ENCODE results near the gene USP34. TPM values are rescaled to one million over a fixed set of nuclear protein-coding genes. Genes with fewer than 3 reads are reported as not detected.
A peak's percentile ranks its signal among the peaks of the same experiment; 100 is the strongest.

The USP34 gene
- total and polyA plus RNA-seq, 2 of the 4 experiments (the other 2 are of a cell fraction), result 34.7 to 128 TPM

DNA sequence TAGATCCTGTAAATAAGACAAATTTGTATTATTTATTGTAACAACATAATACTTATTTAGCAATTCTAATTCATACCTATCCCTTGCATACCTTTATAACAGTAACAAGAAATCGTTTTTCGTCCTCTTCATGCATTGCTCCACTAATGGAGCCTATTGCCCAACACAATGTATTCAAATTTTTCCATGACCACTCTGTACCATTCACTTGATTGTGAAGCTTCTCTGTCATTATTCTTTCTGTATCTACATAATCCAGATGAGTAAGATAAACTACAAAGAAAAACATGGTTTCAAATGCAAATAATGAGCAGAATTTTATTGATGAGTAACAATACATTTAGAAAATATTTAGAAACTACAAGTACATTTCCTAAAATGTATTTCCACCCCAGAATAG, 21.6 kb upstream of the USP34 start:
- dilution Hi-C loops (cut with HindIII; ENCODE audit: low sequenced_read_pairs, unreplicated experiment), result no loop called here
- BruUV-seq (replicated peaks), result no TSS peak
- intact Hi-C loops (cut with micrococcal nuclease), result no loop called here

More for the DNA sequence above, 21.6 kb upstream of the USP34 start:
- Histone ChIP-seq H3K9me1 (ENCODE audit: insufficient read depth, low read length) (no peaks in the 10 kb centered on the region; the same call in 1 of the 2 replicates), H4K8ac (ENCODE audit: low read depth in 2 of 2, low read length in 2 of 2) (no peak overlapping the region), H3K27me3 (ENCODE audit: control insufficient read depth, insufficient read depth, low read length) (no peaks in the 10 kb centered on the region), H2AK9ac (replicated peaks; ENCODE audit: low read depth, low read length, poor library complexity) (no peak overlapping the region), H3K4me3 (ENCODE audit: insufficient read depth, low read depth, low read length) (no peak overlapping the region), H2BK15ac (ENCODE audit: low read depth, low read length) (no peak overlapping the region), H2BK20ac (ENCODE audit: low read depth, low read length) (no peak overlapping the region), H3K14ac (replicated peaks; ENCODE audit: low read depth, low read length) (no peak overlapping the region), H3K36me3 (ENCODE audit: control insufficient read depth, insufficient read depth, low read length) (peaks cover 46% of the 10 kb centered on the region), H2BK120ac (ENCODE audit: low read depth, low read length) (no peak overlapping the region), H2BK5ac (ENCODE audit: low read depth, low read length, poor library complexity, severe bottlenecking) (no peak overlapping the region), H4K91ac (ENCODE audit: insufficient read depth, low read depth, low read length) (no peak overlapping the region), H2AFZ (replicated peaks; ENCODE audit: low read length, poor library complexity) (no peak overlapping the region), H4K5ac (ENCODE audit: low read depth, low read length) (no peak overlapping the region), H4K20me1 (ENCODE audit: insufficient read depth, low read length) (peaks cover 22% of the 10 kb centered on the region), H3K79me1 (ENCODE audit: low read depth in 1 of 2, low read length in 2 of 2) (peaks cover 16 to 62% of the 10 kb centered on the region in 2 experiments), H3K27ac (ENCODE audit: insufficient read depth, low read length) (no peak overlapping the region), H3K4ac (ENCODE audit: low read depth, low read length) (no peak overlapping the region), H2AK5ac (ENCODE audit: low read depth, low read length) (no peak overlapping the region), H3K23ac (ENCODE audit: low read depth, low read length) (no peak overlapping the region), H3K9me3 (ENCODE audit: control insufficient read depth, insufficient read depth, low read length) (no peaks in the 10 kb centered on the region), H3K18ac (ENCODE audit: low read depth, low read length) (no peak overlapping the region), H3K9ac (ENCODE audit: low read depth, low read length) (no peak overlapping the region), H3K4me1 (ENCODE audit: control insufficient read depth, insufficient read depth, low read length) (peaks cover 10% of the 10 kb centered on the region), H3K56ac (ENCODE audit: extremely low read depth, insufficient read depth, low read length) (no peak overlapping the region), H3K4me2 (ENCODE audit: low read depth, low read length) (no peak overlapping the region)
- no peak for ATAC-seq (ENCODE audit: low read depth)
- DNase-seq, result no peak
- no CpG with 5 or more reads among the region's 2 CpGs for WGBS, 2 experiments (ENCODE audit: extremely low coverage in 2 of 2, insufficient read length in 1 of 2)
- in situ Hi-C loops (cut with MboI; ENCODE audit: low sequenced_read_pairs), result loop anchor here (10.0 kb wide), 1 partner anchor 372 kb away; no protein-coding TSS in a partner anchor
- POLR2A ChIA-PET (ENCODE audit: unreplicated experiment), result no interaction called here
- TF ChIP-seq FOS (IDR thresholded peaks at IDR 0.05; ENCODE audit: low read depth, low read length) (no peak), CEBPB (IDR thresholded peaks at IDR 0.05; ENCODE audit: low read depth, low read length) (peak; percentile 6; the same call in 1 of the 2 replicates), RCOR1 (IDR thresholded peaks at IDR 0.05; ENCODE audit: insufficient replicate concordance, low read length) (no peak), CHD1 (IDR thresholded peaks at IDR 0.05; ENCODE audit: low read depth, low read length) (no peak), BHLHE40 (IDR thresholded peaks at IDR 0.05; ENCODE audit: low read depth, low read length) (no peak)
- CTCF ChIA-PET, result no interaction called here

All from IMR-90 (cell line).